ENCODE measurements around the gene POLD3.

DNA sequence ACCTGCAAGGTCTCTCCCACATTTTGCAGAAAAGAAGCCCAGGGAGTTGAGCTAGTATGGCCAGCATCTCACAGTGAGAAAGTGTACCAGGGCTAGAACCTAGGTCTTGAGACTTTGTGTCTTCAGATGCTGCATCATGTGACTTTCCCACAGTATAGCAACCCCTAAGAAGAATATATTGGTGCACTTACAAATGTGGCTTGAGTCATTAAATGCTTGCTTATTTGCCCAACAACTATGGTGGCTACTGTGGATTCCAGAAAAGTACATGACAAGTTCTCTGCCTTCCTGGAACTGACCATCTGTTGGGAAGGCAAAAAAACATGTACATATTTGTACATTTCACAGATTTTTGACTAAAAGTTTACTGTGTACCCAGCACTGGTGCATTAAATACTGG, 55.0 kb downstream of the POLD3 start:
- TF ChIP-seq, protein P1, sequence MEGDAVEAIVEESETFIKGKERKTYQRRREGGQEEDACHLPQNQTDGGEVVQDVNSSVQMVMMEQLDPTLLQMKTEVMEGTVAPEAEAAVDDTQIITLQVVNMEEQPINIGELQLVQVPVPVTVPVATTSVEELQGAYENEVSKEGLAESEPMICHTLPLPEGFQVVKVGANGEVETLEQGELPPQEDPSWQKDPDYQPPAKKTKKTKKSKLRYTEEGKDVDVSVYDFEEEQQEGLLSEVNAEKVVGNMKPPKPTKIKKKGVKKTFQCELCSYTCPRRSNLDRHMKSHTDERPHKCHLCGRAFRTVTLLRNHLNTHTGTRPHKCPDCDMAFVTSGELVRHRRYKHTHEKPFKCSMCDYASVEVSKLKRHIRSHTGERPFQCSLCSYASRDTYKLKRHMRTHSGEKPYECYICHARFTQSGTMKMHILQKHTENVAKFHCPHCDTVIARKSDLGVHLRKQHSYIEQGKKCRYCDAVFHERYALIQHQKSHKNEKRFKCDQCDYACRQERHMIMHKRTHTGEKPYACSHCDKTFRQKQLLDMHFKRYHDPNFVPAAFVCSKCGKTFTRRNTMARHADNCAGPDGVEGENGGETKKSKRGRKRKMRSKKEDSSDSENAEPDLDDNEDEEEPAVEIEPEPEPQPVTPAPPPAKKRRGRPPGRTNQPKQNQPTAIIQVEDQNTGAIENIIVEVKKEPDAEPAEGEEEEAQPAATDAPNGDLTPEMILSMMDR (IDR thresholded peaks at IDR 0.05), result no peak
- TF ChIP-seq POLR2A (IDR thresholded peaks at IDR 0.05), result no peak

All from Peyer's patch (tissue), 4 donors.